Measurements from ENCODE around the gene EML6.
A peak's percentile ranks its signal among the peaks of the same experiment; 100 is the strongest.
"Not testable (repeated sequence)": the region's sequence is repeated elsewhere in the genome, so short reads cannot be mapped to it uniquely, and the experiment has no call there.

The EML6 gene

DNA sequence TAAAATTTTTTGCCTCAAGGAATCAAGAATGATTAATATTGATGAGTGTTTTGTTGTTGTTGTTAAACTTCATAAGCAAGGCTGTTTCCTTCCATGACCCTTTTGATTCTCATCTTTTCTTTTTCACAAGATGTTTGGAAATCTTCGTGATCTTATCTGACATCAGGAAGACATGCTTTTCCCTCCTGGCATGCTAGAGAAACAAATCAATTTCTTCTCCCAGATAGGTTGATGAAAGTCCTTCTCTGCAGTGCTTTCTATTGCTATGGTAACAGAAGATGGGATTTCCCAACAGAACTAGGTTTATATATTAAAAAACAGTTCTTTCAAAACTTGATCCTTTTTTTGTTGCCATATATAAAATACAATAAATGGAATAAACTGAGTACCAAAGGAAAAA lies 85.2 kb downstream of the EML6 start:
- DNase-seq, result no peak

GRCh38 chr2:54809819-54810218 lies 86.4 kb downstream of the EML6 start:
- DNase-seq, result no peak

DNA sequence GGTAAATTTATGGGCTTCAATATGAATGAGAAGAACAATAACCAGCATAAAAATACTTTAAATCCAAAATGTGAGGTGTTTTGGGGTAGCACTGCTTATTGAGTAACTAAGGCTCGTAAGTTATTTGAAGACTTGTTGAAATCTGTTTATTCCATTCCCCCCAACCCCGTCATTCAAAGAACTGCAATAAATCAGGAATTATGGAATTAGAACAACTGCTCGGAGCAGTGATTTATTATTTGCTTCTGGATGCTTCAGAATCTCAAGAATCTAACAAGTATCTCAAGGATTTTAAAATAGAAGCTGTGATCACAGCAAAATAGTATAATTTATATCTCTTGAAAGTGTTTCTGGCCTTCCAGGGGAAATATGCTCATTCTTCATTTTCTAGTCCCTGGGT lies 86.8 kb downstream of the EML6 start:
- DNase-seq, result no peak

DNA sequence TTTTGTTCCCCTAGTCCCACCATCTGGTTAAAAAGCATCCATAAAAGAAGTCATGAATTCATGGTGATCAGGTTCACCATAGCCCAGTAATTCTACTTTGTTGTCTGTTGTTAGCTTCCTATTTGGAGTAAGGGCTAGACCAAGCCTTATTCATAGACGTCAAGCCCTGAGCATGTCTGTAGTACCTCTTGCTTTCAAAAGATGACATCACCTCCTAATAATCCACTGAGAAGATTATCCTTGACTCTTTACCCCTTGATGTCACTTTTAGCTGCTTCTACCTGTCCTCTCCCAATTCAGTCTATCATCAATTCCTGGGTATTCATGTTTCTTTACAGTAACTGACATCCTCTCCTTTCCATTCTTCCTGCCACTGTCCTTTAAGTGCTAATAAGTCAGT lies 90.1 kb downstream of the EML6 start:
- DNase-seq, result no peak

- no peak for DNase-seq
Observed at GRCh38 chr2:54814389-54815147, 91.1 kb downstream of the EML6 start.

- no peak for DNase-seq
Observed at GRCh38 chr2:54815148-54815539, 91.7 kb downstream of the EML6 start.

GRCh38 chr2:54818226-54818625 lies 94.8 kb downstream of the EML6 start:
- DNase-seq, result no peak

DNA sequence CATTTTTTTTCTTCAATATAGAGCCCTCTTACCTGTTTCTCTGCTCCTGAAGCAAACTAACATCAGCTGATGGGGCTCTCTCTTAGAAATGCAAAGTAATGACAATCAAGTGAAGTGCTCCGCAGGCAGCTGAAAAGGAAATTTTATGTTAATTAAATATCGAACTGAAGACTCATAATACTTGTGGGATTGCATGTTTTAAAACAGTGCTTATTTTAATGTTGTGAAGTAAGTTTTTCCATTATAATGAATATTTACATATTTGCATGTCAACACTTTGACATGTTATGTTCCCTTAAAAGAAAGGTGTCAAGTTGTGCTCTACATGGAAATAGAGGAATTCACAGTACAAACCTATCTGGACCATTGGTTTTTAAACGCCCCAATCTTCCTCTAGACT lies 97.1 kb downstream of the EML6 start:
- no peak for DNase-seq

- DNase-seq, result no peak
Observed at GRCh38 chr2:54824567-54824966, 101.1 kb downstream of the EML6 start.

- DNase-seq, result no peak
Observed at GRCh38 chr2:54830546-54830945, 107.1 kb downstream of the EML6 start.

DNA sequence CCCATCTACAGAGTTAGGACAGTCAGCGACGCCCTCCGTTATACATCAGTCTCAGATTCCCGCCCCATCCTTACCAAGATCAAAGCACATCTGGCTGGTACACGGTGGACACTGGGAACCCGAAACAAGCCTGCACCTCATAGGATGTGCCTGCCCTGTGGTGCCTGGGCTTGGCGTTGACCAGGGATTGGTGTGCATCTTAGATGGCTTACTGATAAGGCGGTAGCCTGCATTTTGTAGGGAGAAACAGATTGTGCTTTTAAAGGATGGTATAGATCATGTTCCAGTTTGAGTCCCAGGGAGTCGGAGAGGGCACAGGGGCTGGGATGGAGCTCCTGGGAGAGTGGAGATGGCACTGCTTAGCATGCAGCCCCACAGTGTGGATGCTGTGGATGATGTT lies 108.0 kb downstream of the EML6 start:
- no peak for DNase-seq

- DNase-seq, result no peak
Observed at GRCh38 chr2:54834721-54835120, 111.3 kb downstream of the EML6 start.

- no peak for DNase-seq
Observed at GRCh38 chr2:54836477-54836876, 113.0 kb downstream of the EML6 start.

- peak; percentile 44 for DNase-seq
Observed at GRCh38 chr2:54838585-54839035, 115.1 kb downstream of the EML6 start.

- DNase-seq, result no peak
Observed at GRCh38 chr2:54839461-54840255, 116.2 kb downstream of the EML6 start.

- no peak for DNase-seq
Observed at GRCh38 chr2:54840559-54841468, 117.4 kb downstream of the EML6 start.

GRCh38 chr2:54841500-54841899 lies 118.0 kb downstream of the EML6 start:
- not testable (repeated sequence) for DNase-seq

- no peak for DNase-seq
Observed at GRCh38 chr2:54845094-54845493, 121.6 kb downstream of the EML6 start.

DNA sequence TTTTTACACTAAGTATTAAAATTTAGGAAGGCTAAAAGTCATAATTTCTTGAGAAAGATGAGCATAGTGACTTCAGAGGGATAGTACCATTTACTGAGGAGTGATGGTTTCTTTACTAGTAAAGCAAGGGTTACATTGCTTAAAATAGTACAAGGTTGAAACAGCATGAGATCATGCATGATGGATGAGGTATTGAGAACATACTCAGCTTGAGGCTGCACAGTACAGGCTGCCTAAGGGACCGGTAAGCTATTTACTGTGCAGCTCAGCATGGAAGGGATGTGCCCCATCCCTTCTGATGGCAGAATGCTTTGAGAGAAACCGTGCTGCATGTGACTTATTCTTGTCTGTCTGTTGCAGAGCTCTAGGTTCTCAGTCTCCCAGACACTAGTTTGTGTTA lies 122.1 kb downstream of the EML6 start:
- DNase-seq, result no peak

- no peak for DNase-seq
Observed at GRCh38 chr2:54850171-54851122, 127.0 kb downstream of the EML6 start.

DNA sequence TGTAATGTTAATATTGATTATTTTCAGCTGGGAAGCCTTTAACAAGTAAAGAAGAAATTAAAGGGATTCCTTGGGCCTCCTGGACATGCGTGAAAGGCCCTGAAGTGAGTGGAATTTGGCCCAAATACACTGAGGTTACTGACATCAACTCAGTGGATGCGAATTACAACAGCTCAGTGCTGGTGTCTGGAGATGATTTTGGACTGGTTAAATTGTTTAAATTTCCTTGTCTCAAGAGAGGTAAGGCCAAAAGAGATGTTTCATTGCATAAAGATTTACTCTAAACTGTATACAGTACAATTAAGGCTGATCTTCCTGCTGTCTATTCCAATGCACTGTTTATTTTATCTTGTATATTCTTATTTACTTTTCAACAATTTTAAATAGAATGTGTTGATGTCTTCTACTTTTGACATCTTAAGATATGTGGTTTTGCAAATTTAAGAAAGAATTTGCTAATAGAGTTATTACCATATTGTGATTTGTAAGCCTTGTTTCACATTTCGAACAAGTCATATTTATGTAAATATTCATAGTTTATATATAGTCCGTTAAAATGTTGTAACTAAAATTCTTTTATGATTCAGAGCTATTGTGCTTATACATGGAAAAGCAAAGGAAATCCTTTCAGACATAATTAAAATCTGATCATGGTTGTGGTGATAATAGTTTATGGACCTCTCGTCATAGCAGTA lies 130.3 kb downstream of the EML6 start:
- DNase-seq, result no peak
